T-helper 1 cell treated with Interleukin-12 subunit alpha and Interleukin-12 subunit beta and Interleukin-4 antibody, amounts not matched to agents 30 μg/mL and 1 μg/mL, for 36 hours (primary cell): ENCODE data around the gene NKIRAS1.

Experiments used
- H3K27ac Mint-ChIP-seq: one replicate; pipeline ENCODE4 v1.8.0; 2021; ENCODE audit warnings: mild to moderate bottlenecking, mixed read lengths
- H3K27me3 Mint-ChIP-seq: one replicate; pipeline ENCODE4 v1.8.0; 2021; ENCODE audit warnings: low read depth, mixed read lengths
- H3K36me3 Mint-ChIP-seq: one replicate; pipeline ENCODE4 v1.8.0; 2021; ENCODE audit warnings: low read depth, mixed read lengths
- H3K4me1 Mint-ChIP-seq: one replicate; pipeline ENCODE4 v1.8.0; 2021; ENCODE audit warnings: low read depth, mixed read lengths
- H3K4me3 Mint-ChIP-seq: one replicate; pipeline ENCODE4 v1.8.0; 2021; ENCODE audit warnings: mild to moderate bottlenecking, moderate library complexity, mixed read lengths
- H3K9me3 Mint-ChIP-seq: one replicate; pipeline ENCODE4 v1.8.0; 2021; ENCODE audit warnings: mixed read lengths

NKIRAS1 gene

DNA sequence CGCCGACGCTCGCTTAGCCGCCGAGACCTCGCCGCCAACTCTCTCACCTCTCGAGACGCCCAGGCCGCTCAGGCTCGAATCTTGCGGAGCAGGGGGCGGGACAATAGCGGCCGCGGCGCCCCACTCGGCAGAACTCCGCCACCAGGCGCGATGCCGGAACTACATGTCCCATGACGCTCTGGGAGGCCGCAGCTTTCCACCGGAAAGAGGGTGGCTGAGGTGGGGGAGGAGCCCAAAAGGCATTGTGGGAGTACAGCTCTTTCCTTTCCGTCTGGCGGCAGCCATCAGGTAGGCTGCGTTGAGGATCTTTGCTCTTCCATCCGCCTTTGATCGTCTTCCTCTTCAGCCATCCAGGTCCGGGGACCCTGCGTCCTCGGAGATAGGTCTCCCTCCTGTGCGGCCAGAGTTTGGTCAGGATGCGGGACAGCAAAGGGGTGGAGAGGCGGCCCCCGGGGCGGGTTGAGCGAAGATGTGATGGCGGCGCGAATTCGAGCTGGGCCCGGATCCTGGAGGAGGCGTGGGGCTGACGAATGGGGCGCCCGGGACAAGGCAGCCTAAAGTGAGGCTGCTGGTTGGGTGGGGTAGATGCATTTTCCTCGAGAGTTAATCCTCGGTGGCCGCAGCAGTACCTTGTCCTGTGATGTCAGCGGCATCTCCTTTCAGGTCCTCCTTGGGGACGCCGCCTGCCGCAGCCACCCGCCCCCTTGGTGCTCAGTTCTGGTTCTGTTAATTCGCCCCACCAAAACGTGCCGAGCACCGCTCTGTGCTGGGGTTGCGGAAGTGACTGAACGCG, at the start of gene NKIRAS1, which contains the start of gene RPL15:
NKIRAS1 (minus strand) TSS at position 105 of the 793 bp plus-strand sequence. CDS start 6,086 bp downstream, outside the sequence.
RPL15 (plus strand) TSS at position 247 of the 793 bp plus-strand sequence. CDS start 728 bp downstream, outside the sequence.
- Mint-ChIP-seq H3K27ac (peak within 1 kb of the TSS; percentile 96), H3K9me3 (no peaks in the 10 kb centered on the region), H3K4me3 (peak within 1 kb of the TSS; percentile 97), H3K27me3 (peaks cover 11% of the 10 kb centered on the region), H3K36me3 (peaks cover 46% of the 10 kb centered on the region), H3K4me1 (peaks cover 30% of the 10 kb centered on the region)

- no peaks in the 10 kb centered on the region for H3K27me3 Mint-ChIP-seq
- H3K4me3 Mint-ChIP-seq, result no peak overlapping the region
- peaks cover 3% of the 10 kb centered on the region for H3K36me3 Mint-ChIP-seq
- no peak overlapping the region for H3K27ac Mint-ChIP-seq
- H3K4me1 Mint-ChIP-seq, result no peaks in the 10 kb centered on the region
- no peaks in the 10 kb centered on the region for H3K9me3 Mint-ChIP-seq
Observed at GRCh38 chr3:23966328-23966727, 49.5 kb upstream of the NKIRAS1 start.

DNA sequence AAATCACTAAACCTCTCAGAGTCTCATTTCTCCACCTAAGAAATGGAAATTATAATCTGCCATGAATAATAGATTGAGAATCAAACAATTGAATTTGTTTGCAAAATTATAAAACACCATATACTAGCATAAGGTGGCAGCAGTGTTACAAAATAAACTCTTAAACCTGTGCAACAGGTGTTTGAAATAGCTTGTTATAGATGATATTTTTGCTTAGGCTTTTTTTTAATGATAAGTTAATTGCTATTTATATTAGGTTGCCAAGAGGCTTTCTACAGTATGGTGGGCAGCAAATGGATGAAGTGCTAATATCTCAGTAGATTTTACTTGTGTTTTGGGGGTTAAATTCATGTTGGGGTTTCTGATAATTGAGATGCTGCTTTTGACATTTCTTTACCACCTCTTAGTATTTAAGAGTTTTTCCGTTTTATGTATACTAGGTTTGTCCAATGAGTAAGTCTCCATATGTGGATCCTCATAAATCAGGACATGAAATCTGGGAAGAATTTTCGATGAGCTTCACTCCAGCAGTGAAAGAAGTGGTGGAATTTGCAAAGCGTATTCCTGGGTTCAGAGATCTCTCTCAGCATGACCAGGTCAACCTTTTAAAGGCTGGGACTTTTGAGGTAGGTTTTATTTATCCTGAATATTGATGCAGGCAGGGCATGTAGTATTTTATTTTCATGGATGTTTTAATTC, 47.9 kb upstream of the NKIRAS1 start:
- H3K9me3 Mint-ChIP-seq, result no peaks in the 10 kb centered on the region
- no peaks in the 10 kb centered on the region for H3K4me1 Mint-ChIP-seq
- H3K4me3 Mint-ChIP-seq, result no peak overlapping the region
- peaks cover 3% of the 10 kb centered on the region for H3K36me3 Mint-ChIP-seq
- H3K27ac Mint-ChIP-seq, result no peak overlapping the region
- H3K27me3 Mint-ChIP-seq, result no peaks in the 10 kb centered on the region

- H3K36me3 Mint-ChIP-seq, result peaks cover 3% of the 10 kb centered on the region
- H3K4me1 Mint-ChIP-seq, result peaks cover 2% of the 10 kb centered on the region
- H3K9me3 Mint-ChIP-seq, result no peaks in the 10 kb centered on the region
- no peak overlapping the region for H3K4me3 Mint-ChIP-seq
- H3K27ac Mint-ChIP-seq, result no peak overlapping the region
- H3K27me3 Mint-ChIP-seq, result no peaks in the 10 kb centered on the region
Observed at GRCh38 chr3:23961913-23962312, 45.1 kb upstream of the NKIRAS1 start.

DNA sequence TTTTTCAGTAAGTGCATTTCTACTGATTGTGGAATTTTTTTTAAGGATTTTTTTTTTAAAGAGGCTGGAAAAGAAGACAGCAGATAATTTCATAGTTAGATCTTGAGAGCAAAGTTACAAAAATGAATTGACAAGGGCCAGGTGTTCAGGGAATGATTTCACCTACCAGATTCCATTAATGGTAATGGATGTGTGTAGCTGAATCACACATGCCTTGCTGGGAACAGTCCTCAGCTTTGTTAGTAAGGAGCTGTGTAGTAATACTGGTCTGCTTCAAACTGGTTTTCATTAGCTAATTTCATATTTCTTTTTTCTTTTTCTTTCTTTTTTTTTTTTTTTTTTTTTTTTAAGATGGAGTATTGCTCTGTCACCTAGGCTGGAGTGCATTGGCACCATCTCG, 44.3 kb upstream of the NKIRAS1 start:
- Mint-ChIP-seq H3K4me3 (no peak overlapping the region), H3K27ac (no peak overlapping the region), H3K9me3 (no peaks in the 10 kb centered on the region), H3K4me1 (peaks cover 2% of the 10 kb centered on the region), H3K36me3 (peaks cover 6% of the 10 kb centered on the region), H3K27me3 (no peaks in the 10 kb centered on the region)

DNA sequence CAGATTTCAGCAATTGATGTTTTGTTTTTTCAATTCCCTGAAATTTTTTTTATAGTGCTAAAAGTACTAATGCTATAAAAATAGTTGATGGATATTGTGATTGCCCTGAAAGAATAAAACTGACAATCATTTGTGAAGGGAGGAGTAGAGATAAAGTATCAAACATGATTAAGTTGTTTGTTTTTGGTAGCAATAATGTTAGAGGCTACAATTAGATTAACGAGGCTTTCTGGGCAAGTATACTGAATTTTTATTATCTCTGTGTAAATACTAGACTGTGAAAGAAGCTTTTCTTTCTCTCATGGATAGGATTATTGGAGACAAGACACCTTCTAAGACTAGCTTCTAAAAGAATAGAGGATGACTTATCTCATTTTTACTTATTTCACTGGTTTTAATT, 43.9 kb upstream of the NKIRAS1 start:
- H3K4me1 Mint-ChIP-seq, result peaks cover 2% of the 10 kb centered on the region
- H3K4me3 Mint-ChIP-seq, result no peak overlapping the region
- H3K9me3 Mint-ChIP-seq, result no peaks in the 10 kb centered on the region
- H3K36me3 Mint-ChIP-seq, result peaks cover 6% of the 10 kb centered on the region
- no peak overlapping the region for H3K27ac Mint-ChIP-seq
- no peaks in the 10 kb centered on the region for H3K27me3 Mint-ChIP-seq

GRCh38 chr3:23959135-23959900, 42.5 kb upstream of the NKIRAS1 start:
- no peaks in the 10 kb centered on the region for H3K9me3 Mint-ChIP-seq
- no peak overlapping the region for H3K4me3 Mint-ChIP-seq
- peaks cover 2% of the 10 kb centered on the region for H3K4me1 Mint-ChIP-seq
- peaks cover 5% of the 10 kb centered on the region for H3K36me3 Mint-ChIP-seq
- H3K27ac Mint-ChIP-seq, result no peak overlapping the region
- no peaks in the 10 kb centered on the region for H3K27me3 Mint-ChIP-seq

- Mint-ChIP-seq H3K27me3 (no peaks in the 10 kb centered on the region), H3K4me1 (peaks cover 6% of the 10 kb centered on the region), H3K9me3 (no peaks in the 10 kb centered on the region), H3K4me3 (no peak overlapping the region), H3K27ac (no peak overlapping the region), H3K36me3 (peaks cover 3% of the 10 kb centered on the region)
Observed at GRCh38 chr3:23956701-23957100, 39.9 kb upstream of the NKIRAS1 start.

DNA sequence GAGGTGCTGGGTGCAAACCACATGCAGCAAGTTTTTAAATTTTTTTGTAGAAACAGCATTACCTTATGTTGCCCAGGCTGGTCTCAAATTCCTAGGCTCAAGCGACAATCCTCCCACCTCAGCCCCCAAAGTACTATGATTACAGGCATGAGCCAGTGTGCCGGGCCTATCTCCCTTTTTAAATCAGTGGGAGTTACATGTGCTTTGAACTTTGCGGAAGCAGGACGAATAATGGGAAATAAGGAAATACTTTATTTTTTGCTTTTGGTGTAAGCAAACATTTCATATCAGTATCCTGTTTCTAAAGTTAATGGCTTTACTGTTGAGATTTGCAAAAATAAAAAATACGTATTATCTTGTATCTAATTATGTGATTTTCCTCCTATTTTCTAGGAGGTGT, 37.4 kb upstream of the NKIRAS1 start:
- peaks cover 3% of the 10 kb centered on the region for H3K36me3 Mint-ChIP-seq
- H3K27ac Mint-ChIP-seq, result no peak overlapping the region
- H3K9me3 Mint-ChIP-seq, result no peaks in the 10 kb centered on the region
- no peak overlapping the region for H3K4me3 Mint-ChIP-seq
- H3K4me1 Mint-ChIP-seq, result peaks cover 24% of the 10 kb centered on the region
- H3K27me3 Mint-ChIP-seq, result no peaks in the 10 kb centered on the region

GRCh38 chr3:23953523-23953922, 36.7 kb upstream of the NKIRAS1 start:
- H3K9me3 Mint-ChIP-seq, result no peaks in the 10 kb centered on the region
- no peak overlapping the region for H3K4me3 Mint-ChIP-seq
- H3K27ac Mint-ChIP-seq, result no peak overlapping the region
- H3K4me1 Mint-ChIP-seq, result peaks cover 23% of the 10 kb centered on the region
- no peaks in the 10 kb centered on the region for H3K27me3 Mint-ChIP-seq
- H3K36me3 Mint-ChIP-seq, result peaks cover 3% of the 10 kb centered on the region

DNA sequence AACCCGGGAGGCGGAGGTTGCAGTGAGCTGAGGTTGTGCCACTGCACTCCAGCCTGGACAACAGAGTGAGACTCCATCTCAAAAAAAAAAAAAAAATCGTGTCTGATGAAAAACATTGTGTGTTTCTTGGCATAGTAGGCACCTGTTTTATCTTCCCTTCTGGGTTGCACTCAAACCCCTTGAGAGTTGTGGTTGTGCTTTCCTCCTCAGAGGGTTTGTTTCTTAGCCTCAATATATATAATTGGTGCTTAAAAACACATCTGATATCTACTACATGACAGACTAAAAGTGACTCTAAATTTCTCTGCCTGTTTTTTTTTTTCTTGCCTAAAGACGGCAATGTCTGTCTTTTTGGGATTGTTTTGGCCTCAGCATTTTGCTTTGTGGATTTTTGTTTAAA, 35.9 kb upstream of the NKIRAS1 start:
- H3K9me3 Mint-ChIP-seq, result no peaks in the 10 kb centered on the region
- H3K4me1 Mint-ChIP-seq, result peaks cover 23% of the 10 kb centered on the region
- peaks cover 4% of the 10 kb centered on the region for H3K27me3 Mint-ChIP-seq
- no peak overlapping the region for H3K4me3 Mint-ChIP-seq
- no peak overlapping the region for H3K27ac Mint-ChIP-seq
- peaks cover 6% of the 10 kb centered on the region for H3K36me3 Mint-ChIP-seq

DNA sequence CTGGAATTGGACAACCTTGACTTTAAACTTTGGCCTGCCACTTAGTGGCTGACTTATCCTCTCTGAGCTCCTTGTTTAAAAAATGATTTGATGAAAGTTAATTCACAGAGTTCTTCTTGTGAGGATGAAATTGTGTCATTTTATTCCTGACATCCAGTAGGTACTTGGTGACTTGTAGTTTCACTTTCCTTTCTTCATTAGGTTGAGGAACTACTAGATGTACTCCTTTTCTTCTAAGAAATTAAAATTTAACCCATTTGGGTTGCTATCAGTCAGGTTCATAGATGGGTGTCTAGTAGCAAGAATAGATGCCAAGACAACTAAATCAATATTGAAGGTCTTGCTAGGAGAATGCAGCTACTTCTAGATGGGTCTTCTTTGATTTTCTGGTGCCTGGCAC, 33.5 kb upstream of the NKIRAS1 start:
- Mint-ChIP-seq H3K4me3 (peak overlapping the region; percentile 58), H3K9me3 (no peaks in the 10 kb centered on the region), H3K27me3 (peaks cover 8% of the 10 kb centered on the region), H3K36me3 (peaks cover 6% of the 10 kb centered on the region), H3K4me1 (peaks cover 27% of the 10 kb centered on the region), H3K27ac (peak overlapping the region; percentile 79)

GRCh38 chr3:23949784-23950183, 33.0 kb upstream of the NKIRAS1 start:
- peaks cover 27% of the 10 kb centered on the region for H3K4me1 Mint-ChIP-seq
- H3K4me3 Mint-ChIP-seq, result peak overlapping the region; percentile 58
- peak overlapping the region; percentile 79 for H3K27ac Mint-ChIP-seq
- H3K9me3 Mint-ChIP-seq, result no peaks in the 10 kb centered on the region
- peaks cover 6% of the 10 kb centered on the region for H3K36me3 Mint-ChIP-seq
- H3K27me3 Mint-ChIP-seq, result peaks cover 8% of the 10 kb centered on the region

DNA sequence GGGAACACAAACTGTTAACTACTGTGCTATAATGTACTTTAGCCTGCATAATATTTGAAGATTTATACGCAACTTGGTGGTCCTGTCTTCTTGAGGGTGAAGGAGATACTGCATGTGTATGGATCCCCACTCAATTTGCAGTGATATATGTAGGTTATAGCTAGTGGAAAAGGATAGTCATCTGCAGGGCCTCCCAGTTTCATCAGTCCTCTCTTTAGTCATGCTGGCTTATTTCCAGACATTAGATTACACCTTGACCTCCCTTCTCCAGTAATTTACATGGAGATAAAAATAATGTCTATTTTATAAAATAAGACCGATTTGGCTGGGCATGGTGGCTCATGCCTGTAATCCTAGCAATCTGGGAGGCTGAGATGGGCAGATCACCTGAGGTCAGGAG, 32.0 kb upstream of the NKIRAS1 start:
- peaks cover 32% of the 10 kb centered on the region for H3K4me1 Mint-ChIP-seq
- H3K36me3 Mint-ChIP-seq, result peaks cover 6% of the 10 kb centered on the region
- H3K9me3 Mint-ChIP-seq, result no peaks in the 10 kb centered on the region
- peaks cover 18% of the 10 kb centered on the region for H3K27me3 Mint-ChIP-seq
- H3K27ac Mint-ChIP-seq, result no peak overlapping the region
- H3K4me3 Mint-ChIP-seq, result no peak overlapping the region
